Measurements from ENCODE around the gene PDE2A. TPM values are rescaled to one million over a fixed set of nuclear protein-coding genes. Genes with fewer than 3 reads are reported as not detected.

PDE2A gene
- total RNA-seq, 3 donors from 2014 or later: 23.7 to 85.9 (median 67.0) TPM

DNA sequence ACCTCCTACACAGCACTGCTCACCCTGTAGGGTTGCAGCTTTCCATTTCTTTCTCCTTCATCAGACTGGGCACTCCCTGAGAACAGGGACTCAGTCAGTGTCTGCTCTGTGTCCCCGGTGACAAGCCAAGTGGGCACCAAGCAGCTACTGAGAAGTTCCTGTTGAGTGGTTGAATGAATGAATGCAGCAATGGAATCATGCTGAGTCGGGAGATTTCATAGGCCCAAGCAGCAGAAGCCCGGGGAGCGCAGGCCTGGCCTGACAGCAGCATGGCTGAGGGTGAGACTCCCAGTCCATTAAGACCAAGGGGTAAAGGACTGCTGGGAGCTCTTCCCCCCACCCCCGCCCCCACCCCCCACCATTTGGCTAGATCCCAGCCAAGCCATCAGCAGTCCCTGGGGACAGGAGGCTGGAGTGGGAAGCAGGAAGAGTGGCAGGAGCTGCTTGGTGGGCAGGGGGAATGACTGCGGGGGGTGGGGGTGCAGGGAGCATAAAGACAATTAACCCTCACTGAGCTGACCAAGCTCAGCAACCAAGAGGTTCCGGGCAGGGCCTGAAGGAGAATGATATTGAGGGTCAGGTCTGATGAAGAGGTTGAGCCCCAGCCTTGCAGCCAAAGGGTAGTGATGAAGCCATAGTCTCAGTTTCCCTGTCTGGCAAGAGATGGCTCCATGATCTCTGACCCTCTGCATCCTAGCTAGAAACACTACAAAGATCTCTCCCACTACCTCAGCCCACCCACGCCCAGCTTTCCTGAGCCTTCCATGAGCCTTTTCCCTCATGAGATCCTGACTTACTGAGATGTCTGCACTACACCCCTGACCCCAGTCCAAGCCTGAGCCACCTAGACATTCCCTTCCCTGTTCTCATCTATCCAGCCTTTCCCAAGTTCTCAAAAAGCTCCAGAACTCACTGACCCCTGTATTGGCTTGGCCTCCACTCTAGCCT, 2.8 kb downstream of the PDE2A start:
- intact Hi-C loops (cut with DNase I; ENCODE audit: low total_unique reads): no loop called here
- Histone ChIP-seq H3K4me3 (no peak overlapping the region), H3K36me3 (no peaks in the 10 kb centered on the region), H3K27me3 (peaks cover 3 to 48% of the 10 kb centered on the region in 2 donors), H3K9me3 (peaks cover 0 to 6% of the 10 kb centered on the region in 2 donors), H3K4me1 (no peaks in the 10 kb centered on the region), H3K27ac (no peak overlapping the region)
- TF ChIP-seq POLR2AphosphoS5 (IDR thresholded peaks at IDR 0.05) (no peak), POLR2A (IDR thresholded peaks at IDR 0.05) (no peak)
- TF ChIP-seq, protein P1, sequence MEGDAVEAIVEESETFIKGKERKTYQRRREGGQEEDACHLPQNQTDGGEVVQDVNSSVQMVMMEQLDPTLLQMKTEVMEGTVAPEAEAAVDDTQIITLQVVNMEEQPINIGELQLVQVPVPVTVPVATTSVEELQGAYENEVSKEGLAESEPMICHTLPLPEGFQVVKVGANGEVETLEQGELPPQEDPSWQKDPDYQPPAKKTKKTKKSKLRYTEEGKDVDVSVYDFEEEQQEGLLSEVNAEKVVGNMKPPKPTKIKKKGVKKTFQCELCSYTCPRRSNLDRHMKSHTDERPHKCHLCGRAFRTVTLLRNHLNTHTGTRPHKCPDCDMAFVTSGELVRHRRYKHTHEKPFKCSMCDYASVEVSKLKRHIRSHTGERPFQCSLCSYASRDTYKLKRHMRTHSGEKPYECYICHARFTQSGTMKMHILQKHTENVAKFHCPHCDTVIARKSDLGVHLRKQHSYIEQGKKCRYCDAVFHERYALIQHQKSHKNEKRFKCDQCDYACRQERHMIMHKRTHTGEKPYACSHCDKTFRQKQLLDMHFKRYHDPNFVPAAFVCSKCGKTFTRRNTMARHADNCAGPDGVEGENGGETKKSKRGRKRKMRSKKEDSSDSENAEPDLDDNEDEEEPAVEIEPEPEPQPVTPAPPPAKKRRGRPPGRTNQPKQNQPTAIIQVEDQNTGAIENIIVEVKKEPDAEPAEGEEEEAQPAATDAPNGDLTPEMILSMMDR (IDR thresholded peaks at IDR 0.05): no peak
- no peak for DNase-seq (ENCODE audit: low spot score in 2 of 2)

DNA sequence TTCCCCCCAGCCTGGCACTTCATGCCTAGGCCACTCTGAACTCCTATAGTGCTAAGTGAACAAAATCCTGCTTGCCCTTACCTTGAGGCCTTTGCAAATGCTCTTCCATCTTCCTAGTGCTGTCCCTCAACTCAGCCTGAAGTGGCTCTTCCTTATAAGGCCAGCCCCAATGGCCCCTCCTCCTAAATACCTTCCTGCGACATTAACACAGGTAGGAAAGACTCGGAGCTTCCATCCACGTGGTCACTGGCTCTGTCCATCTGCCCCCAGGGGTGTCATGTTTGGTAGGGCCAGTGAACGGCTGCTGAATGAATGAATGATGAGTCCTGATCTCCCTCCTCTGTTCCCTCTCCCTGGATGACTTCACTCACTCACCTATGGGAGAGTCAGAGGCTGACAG, 4.2 kb downstream of the PDE2A start:
- Histone ChIP-seq H3K4me1 (no peaks in the 10 kb centered on the region), H3K4me3 (no peak overlapping the region), H3K36me3 (no peaks in the 10 kb centered on the region), H3K9me3 (peaks cover 0 to 6% of the 10 kb centered on the region in 2 donors), H3K27me3 (peaks cover 0 to 34% of the 10 kb centered on the region in 2 donors), H3K27ac (no peak overlapping the region)
- no peak for DNase-seq (ENCODE audit: low spot score in 2 of 2)
- TF ChIP-seq POLR2A (IDR thresholded peaks at IDR 0.05) (no peak), POLR2AphosphoS5 (IDR thresholded peaks at IDR 0.05) (no peak)
- TF ChIP-seq, protein P1 (IDR thresholded peaks at IDR 0.05): no peak
- intact Hi-C loops (cut with DNase I; ENCODE audit: low total_unique reads): no loop called here

DNA sequence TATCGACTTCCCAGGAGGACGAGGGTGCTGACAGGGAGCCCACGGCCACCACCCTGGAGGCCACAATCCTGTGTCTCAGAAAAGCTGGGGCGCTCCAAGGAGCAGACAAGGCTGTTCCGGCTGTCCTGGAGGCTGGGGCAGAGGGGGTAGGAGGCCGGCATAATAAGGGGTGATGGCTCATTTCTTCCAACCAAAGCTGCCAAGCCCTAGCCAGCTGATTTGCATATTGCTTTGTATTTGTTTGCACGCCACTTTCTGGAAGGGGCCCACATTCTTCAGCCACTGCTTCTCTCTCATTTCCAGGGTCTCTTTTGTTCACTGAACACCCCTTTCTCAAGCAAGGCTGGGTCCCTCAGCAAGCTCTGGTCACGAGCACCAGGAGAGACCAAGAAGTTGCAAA, 4.7 kb downstream of the PDE2A start:
- Histone ChIP-seq H3K4me3 (no peak overlapping the region), H3K27me3 (peaks cover 0 to 29% of the 10 kb centered on the region in 2 donors), H3K9me3 (peaks cover 0 to 6% of the 10 kb centered on the region in 2 donors), H3K36me3 (no peaks in the 10 kb centered on the region), H3K4me1 (no peaks in the 10 kb centered on the region), H3K27ac (no peak overlapping the region)
- no peak for TF ChIP-seq POLR2A (IDR thresholded peaks at IDR 0.05)
- no peak for TF ChIP-seq POLR2AphosphoS5 (IDR thresholded peaks at IDR 0.05)
- TF ChIP-seq, protein P1 (IDR thresholded peaks at IDR 0.05): no peak
- DNase-seq (ENCODE audit: low spot score in 2 of 2): no peak
- intact Hi-C loops (cut with DNase I; ENCODE audit: low total_unique reads): no loop called here

DNA sequence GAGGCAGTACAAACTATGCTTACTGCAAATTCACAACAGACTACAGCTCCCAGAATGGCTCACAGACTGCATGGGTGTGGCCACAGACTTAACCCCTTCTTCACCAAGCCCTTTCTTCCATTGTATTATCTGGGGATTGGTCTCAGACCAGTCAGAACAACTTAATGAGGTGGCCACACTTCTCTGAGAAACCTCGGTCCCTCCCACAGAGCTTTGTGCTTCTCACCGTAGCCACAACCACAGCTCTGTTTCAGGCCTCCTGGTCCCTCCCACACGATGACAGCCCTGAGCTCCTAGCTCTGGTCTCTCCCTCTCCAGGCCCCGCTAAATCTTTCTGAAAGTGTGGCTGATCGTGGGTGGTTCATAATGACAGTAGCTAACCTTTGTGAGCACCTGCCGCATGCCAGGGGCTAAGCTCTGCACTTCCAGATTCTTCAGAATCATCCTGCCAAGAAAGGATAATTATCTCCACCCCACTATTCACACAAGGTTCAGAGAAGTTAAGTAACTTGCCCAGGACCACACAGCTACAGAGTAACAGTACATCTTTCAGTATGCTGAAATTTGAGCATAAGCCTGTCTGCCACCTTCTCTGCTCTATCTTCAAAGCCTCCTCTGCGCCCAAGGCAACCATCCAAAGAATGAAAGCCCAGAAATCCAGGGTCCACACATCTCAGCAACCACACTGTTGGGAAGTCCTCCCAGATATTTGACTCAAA, 5.4 kb downstream of the PDE2A start:
- no peak for DNase-seq (ENCODE audit: low spot score in 2 of 2)
- intact Hi-C loops (cut with DNase I; ENCODE audit: low total_unique reads): no loop called here
- Histone ChIP-seq H3K4me1 (no peaks in the 10 kb centered on the region), H3K36me3 (no peaks in the 10 kb centered on the region), H3K27me3 (peaks cover 0 to 22% of the 10 kb centered on the region in 2 donors), H3K4me3 (no peak overlapping the region), H3K9me3 (peaks cover 0 to 6% of the 10 kb centered on the region in 2 donors), H3K27ac (no peak overlapping the region)
- TF ChIP-seq, protein P1 (IDR thresholded peaks at IDR 0.05): no peak
- TF ChIP-seq POLR2A (IDR thresholded peaks at IDR 0.05) (no peak), POLR2AphosphoS5 (IDR thresholded peaks at IDR 0.05) (no peak)

Measured in breast epithelium (tissue), 4 donors.